PFSK-1 (cell line): ENCODE measurements around the gene PNMA8B.

Experiments
- POLR2AphosphoS5 ChIP-seq: IDR thresholded peaks from 2 replicates; pipeline ENCODE4 v1.6.1; 2012; ENCODE audit warnings: low read depth, mild to moderate bottlenecking, control low read depth, low read length, moderate library complexity
- SIN3A ChIP-seq: IDR thresholded peaks from 2 replicates; pipeline ENCODE4 v1.6.1; 2012; ENCODE audit warnings: mild to moderate bottlenecking, low read length, moderate library complexity, borderline replicate concordance; ENCODE audit not compliant: insufficient read depth
- TAF1 ChIP-seq: IDR thresholded peaks from 2 replicates; pipeline ENCODE4 v1.6.1; 2012; ENCODE audit warnings: low read length, control low read depth, borderline replicate concordance; ENCODE audit not compliant: insufficient read depth
- TF ChIP-seq, protein P1 (sequence below), 2 experiments: IDR thresholded peaks; 2 replicates each; pipeline versions ENCODE4 v1.6.1 to v1.8.0; 2011 to 2012; ENCODE audit warnings: low read depth in 2 of 2, low read length in 2 of 2, control low read depth in 1 of 2, inconsistent platforms in 1 of 2, mild to moderate bottlenecking in 1 of 2, moderate library complexity in 1 of 2; ENCODE audit not compliant: insufficient read depth in 1 of 2

GRCh38 chr19:46515290-46515609 lies 19.6 kb upstream of the PNMA8B start:
- TF ChIP-seq, protein P1, sequence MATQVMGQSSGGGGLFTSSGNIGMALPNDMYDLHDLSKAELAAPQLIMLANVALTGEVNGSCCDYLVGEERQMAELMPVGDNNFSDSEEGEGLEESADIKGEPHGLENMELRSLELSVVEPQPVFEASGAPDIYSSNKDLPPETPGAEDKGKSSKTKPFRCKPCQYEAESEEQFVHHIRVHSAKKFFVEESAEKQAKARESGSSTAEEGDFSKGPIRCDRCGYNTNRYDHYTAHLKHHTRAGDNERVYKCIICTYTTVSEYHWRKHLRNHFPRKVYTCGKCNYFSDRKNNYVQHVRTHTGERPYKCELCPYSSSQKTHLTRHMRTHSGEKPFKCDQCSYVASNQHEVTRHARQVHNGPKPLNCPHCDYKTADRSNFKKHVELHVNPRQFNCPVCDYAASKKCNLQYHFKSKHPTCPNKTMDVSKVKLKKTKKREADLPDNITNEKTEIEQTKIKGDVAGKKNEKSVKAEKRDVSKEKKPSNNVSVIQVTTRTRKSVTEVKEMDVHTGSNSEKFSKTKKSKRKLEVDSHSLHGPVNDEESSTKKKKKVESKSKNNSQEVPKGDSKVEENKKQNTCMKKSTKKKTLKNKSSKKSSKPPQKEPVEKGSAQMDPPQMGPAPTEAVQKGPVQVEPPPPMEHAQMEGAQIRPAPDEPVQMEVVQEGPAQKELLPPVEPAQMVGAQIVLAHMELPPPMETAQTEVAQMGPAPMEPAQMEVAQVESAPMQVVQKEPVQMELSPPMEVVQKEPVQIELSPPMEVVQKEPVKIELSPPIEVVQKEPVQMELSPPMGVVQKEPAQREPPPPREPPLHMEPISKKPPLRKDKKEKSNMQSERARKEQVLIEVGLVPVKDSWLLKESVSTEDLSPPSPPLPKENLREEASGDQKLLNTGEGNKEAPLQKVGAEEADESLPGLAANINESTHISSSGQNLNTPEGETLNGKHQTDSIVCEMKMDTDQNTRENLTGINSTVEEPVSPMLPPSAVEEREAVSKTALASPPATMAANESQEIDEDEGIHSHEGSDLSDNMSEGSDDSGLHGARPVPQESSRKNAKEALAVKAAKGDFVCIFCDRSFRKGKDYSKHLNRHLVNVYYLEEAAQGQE (IDR thresholded peaks at IDR 0.05; ENCODE audit: insufficient read depth in 1 of 2, low read depth in 2 of 2, low read length in 2 of 2) = no peak
- TF ChIP-seq TAF1 (no peak), POLR2AphosphoS5 (no peak), SIN3A (no peak)
